Hepatocyte (in vitro differentiated cells): ENCODE measurements around the gene NHS.

Experiments
- EZH2 ChIP-seq: fragments of 200-600 bp; sonication (generic); IDR thresholded peaks from 2 replicates; pipeline ENCODE4 v1.6.1; 2016; ENCODE audit warnings: antibody characterized with exemption, mild to moderate bottlenecking, borderline replicate concordance
- EZH2phosphoT487 ChIP-seq: fragments of 200-600 bp; sonication (generic); IDR thresholded peaks from one replicate; pipeline ENCODE4 v1.6.1; 2018; ENCODE audit warnings: antibody characterized with exemption, mild to moderate bottlenecking, low read depth, moderate library complexity; ENCODE audit not compliant: unreplicated experiment, severe bottlenecking
- TF ChIP-seq, protein P1 (sequence below): fragments of 200-600 bp; sonication (generic); IDR thresholded peaks from 2 replicates; pipeline ENCODE4 v1.5.1; 2016; ENCODE audit warnings: antibody characterized with exemption, mild to moderate bottlenecking; ENCODE audit not compliant: poor library complexity

DNA sequence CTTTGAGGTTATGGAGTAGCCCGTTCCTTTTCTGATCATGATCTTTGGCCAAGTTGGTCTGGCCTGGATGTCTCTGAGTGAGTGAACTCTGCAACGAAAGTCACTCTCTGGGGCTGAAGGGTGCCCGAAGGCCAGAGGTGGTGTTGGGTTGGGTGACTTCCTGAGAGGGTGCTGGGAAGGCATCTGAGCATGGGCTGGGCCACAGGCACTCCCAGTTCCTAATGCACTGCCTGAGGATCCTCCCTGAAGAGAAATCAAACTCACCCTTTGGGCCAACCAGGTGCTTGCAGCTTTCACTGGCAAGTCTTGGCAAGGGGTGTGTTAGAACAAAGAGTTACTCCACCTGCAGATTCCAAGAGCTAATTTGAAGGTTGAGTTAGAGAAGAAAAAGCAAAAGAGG lies 295.9 kb downstream of the NHS start:
- TF ChIP-seq, protein P1, sequence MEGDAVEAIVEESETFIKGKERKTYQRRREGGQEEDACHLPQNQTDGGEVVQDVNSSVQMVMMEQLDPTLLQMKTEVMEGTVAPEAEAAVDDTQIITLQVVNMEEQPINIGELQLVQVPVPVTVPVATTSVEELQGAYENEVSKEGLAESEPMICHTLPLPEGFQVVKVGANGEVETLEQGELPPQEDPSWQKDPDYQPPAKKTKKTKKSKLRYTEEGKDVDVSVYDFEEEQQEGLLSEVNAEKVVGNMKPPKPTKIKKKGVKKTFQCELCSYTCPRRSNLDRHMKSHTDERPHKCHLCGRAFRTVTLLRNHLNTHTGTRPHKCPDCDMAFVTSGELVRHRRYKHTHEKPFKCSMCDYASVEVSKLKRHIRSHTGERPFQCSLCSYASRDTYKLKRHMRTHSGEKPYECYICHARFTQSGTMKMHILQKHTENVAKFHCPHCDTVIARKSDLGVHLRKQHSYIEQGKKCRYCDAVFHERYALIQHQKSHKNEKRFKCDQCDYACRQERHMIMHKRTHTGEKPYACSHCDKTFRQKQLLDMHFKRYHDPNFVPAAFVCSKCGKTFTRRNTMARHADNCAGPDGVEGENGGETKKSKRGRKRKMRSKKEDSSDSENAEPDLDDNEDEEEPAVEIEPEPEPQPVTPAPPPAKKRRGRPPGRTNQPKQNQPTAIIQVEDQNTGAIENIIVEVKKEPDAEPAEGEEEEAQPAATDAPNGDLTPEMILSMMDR, result no peak
- no peak for TF ChIP-seq EZH2phosphoT487
- TF ChIP-seq EZH2, result no peak
